Fibroblast of the aortic adventitia (primary cell): ENCODE results near the gene RCOR1. TPM values are rescaled to one million over a fixed set of nuclear protein-coding genes. Genes with fewer than 3 reads are reported as not detected.
"Not testable (repeated sequence)": the region's sequence is repeated elsewhere in the genome, so short reads cannot be mapped to it uniquely, and the experiment has no call there.

Experiments used
- DNase-seq: peaks from one replicate; pipeline ENCODE4 v3.0.0-alpha.2; 2010; ENCODE audit warnings: low read depth
- H3K4me3 ChIP-seq: 2 replicates; pipeline ENCODE4 v1.5.1; 2011; ENCODE audit warnings: low read depth, mild to moderate bottlenecking, control low read depth, low read length, moderate library complexity
- total RNA-seq: library from RNA; depleted of rRNA; stranded (reverse); fragments of >200 nt; gene quantifications from 2 replicates; pipeline ENCODE4 v1.2.3, GENCODE V29; 2012; ENCODE audit warnings: low replicate concordance
- TF ChIP-seq, protein P1 (sequence below): IDR thresholded peaks from 2 replicates; pipeline ENCODE4 v1.5.1; 2011; ENCODE audit warnings: mild to moderate bottlenecking, low read length, control low read depth, inconsistent platforms; ENCODE audit not compliant: insufficient read depth

Gene RCOR1
- 12.5 and 14.4 TPM in 2 replicates for total RNA-seq

DNA sequence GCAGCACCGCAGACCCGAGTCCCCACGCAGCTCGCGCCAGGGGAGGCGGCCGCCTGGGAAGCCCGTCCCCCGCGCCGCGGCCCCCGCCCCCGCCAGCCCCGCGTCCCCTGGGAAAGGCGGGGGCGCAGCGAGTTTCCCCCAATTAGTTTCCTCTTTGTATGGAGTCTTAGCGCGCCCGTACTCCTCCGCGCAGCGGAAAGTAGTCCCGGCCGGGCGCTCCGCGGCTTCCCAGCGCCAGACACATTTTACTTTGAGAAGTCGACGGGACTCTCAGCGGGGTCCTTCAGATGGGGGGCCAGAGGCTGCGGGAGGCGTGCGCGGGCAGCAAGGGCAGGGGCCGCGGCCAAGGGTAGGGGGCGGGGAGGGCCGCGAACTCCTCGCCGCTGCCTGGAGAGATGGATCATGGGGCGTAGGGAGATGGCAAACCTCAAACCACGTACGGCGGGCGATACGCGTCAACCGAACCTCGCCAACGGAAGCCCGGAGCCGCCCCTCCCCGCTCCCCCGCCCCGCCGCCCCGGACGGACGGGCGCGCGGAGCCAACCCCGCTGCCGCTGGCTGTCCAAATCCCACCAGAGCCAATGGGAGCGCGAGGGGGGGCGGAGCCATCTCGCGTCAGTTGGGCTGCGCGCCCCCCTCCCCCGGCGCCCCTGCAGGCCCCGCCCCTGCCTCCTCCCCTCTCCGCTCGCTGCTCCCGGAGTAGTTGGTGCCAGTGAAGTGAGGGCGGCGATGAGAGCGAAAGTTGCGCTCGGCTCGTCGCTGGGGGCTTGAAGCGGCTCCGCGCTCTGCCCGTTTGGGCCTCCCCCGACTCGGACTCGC, at the start of gene RCOR1:
RCOR1 (plus strand) TSS at position 706 of the 819 bp plus-strand sequence. CDS start 238 bp downstream, outside the sequence.
- peak; percentile 97 for DNase-seq
- H3K4me3 ChIP-seq = peak within 1 kb of the TSS; percentile 88
- TF ChIP-seq, protein P1, sequence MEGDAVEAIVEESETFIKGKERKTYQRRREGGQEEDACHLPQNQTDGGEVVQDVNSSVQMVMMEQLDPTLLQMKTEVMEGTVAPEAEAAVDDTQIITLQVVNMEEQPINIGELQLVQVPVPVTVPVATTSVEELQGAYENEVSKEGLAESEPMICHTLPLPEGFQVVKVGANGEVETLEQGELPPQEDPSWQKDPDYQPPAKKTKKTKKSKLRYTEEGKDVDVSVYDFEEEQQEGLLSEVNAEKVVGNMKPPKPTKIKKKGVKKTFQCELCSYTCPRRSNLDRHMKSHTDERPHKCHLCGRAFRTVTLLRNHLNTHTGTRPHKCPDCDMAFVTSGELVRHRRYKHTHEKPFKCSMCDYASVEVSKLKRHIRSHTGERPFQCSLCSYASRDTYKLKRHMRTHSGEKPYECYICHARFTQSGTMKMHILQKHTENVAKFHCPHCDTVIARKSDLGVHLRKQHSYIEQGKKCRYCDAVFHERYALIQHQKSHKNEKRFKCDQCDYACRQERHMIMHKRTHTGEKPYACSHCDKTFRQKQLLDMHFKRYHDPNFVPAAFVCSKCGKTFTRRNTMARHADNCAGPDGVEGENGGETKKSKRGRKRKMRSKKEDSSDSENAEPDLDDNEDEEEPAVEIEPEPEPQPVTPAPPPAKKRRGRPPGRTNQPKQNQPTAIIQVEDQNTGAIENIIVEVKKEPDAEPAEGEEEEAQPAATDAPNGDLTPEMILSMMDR = no peak

GRCh38 chr14:102544046-102544746, 48.3 kb upstream of the RCOR1 start:
- DNase-seq = no peak
- H3K4me3 ChIP-seq = no peak overlapping the region
- TF ChIP-seq, protein P1 = no peak

DNA sequence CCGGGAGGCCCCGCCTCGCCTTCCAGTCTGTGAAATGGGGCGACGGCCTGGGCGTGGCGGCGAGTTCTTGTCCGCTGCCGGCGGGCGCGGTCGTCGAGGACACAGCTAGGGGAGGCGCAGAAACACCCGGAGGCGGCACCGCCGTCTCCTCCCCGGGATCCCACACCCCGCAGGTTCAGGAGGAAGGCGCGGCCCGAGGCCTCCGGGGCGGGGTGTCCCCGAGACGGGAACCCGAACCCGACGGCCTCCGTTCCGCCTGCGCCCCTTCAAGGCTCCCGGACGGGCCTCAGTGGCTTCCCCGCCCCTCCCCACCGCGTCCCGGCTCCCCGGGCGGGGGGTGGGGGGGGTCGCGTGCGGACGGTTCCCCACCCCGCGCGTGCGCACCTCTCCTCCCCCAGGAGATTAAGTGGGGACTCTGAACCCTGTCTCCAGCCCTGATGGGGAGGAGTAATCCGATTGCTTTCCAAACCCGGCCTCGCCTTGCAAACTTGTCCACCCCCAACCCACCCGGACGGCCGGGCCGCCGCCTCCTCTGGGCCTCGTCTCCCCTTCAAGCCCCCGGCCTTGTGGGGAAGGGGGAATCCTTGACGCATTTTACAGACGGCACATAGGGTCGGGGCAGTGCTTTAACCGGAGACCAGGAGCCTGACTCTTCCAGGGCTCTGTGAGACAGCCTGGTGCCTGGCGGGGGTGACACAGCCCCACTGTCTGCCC, 47.5 kb upstream of the RCOR1 start:
- no peak for DNase-seq
- TF ChIP-seq, protein P1 = no peak
- H3K4me3 ChIP-seq = no peak overlapping the region

GRCh38 chr14:102545461-102546265, 46.8 kb upstream of the RCOR1 start:
- no peak for DNase-seq
- no peak overlapping the region for H3K4me3 ChIP-seq
- TF ChIP-seq, protein P1 = no peak

- DNase-seq = peak; percentile 22
- TF ChIP-seq, protein P1 = no peak
- H3K4me3 ChIP-seq = no peak overlapping the region
These were observed 43.7 kb upstream of the RCOR1 start for GRCh38 chr14:102548616-102549240.

GRCh38 chr14:102550927-102551401, 41.5 kb upstream of the RCOR1 start:
- DNase-seq, H3K4me3 ChIP-seq: not testable (repeated sequence)
